GM12891 (cell line): Measurements from ENCODE around the gene GC. TPM values are rescaled to one million over a fixed set of nuclear protein-coding genes. Genes with fewer than 3 reads are reported as not detected.
"Not testable (repeated sequence)": the region's sequence is repeated elsewhere in the genome, so short reads cannot be mapped to it uniquely, and the experiment has no call there.

Experiments
- DNase-seq: peaks from one replicate; pipeline ENCODE4 v3.0.0; 2011; ENCODE audit warnings: low spot score; ENCODE audit not compliant: insufficient read length
- FAIRE-seq: peaks from 2 replicates; lab custom pipeline; 2011; peaks lifted over from hg19 to GRCh38; lab: Jason Lieb, UNC
- PAX5 ChIP-seq: IDR thresholded peaks from 2 replicates; pipeline ENCODE4 v1.6.1; 2011; ENCODE audit warnings: low read length, moderate library complexity, mild to moderate bottlenecking; ENCODE audit not compliant: insufficient read depth, severe bottlenecking
- POLR2A ChIP-seq: IDR thresholded peaks from 2 replicates; pipeline ENCODE4 v1.6.1; 2011; ENCODE audit warnings: low read depth, low read length, control low read depth
- POLR2AphosphoS5 ChIP-seq: IDR thresholded peaks from 2 replicates; pipeline ENCODE4 v1.6.1; 2011; ENCODE audit warnings: low read depth, low read length, control low read depth
- POU2F2 ChIP-seq: IDR thresholded peaks from 2 replicates; pipeline ENCODE4 v1.6.1; 2011; ENCODE audit warnings: low read depth, mild to moderate bottlenecking, control low read depth, low read length, moderate library complexity
- SPI1 ChIP-seq: IDR thresholded peaks from 2 replicates; pipeline ENCODE4 v1.6.1; 2011; ENCODE audit warnings: low read depth, low read length, control low read depth
- TAF1 ChIP-seq: IDR thresholded peaks from 2 replicates; pipeline ENCODE4 v1.6.1; 2011; ENCODE audit warnings: low read depth, low read length, control low read depth
- polyA plus RNA-seq: library from polyadenylated mRNA; unstranded; fragments of >200 nt; gene quantifications from one replicate; pipeline ENCODE4 v1.2.1, GENCODE V29; 2012; ENCODE audit warnings: low read depth, missing spikeins, inconsistent platforms; ENCODE audit not compliant: missing spikeins

The GC gene, protein sequence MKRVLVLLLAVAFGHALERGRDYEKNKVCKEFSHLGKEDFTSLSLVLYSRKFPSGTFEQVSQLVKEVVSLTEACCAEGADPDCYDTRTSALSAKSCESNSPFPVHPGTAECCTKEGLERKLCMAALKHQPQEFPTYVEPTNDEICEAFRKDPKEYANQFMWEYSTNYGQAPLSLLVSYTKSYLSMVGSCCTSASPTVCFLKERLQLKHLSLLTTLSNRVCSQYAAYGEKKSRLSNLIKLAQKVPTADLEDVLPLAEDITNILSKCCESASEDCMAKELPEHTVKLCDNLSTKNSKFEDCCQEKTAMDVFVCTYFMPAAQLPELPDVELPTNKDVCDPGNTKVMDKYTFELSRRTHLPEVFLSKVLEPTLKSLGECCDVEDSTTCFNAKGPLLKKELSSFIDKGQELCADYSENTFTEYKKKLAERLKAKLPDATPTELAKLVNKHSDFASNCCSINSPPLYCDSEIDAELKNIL
- polyA plus RNA-seq: not detected

- DNase-seq (no peak), FAIRE-seq (no peak)
- no peak for TF ChIP-seq POU2F2
- TF ChIP-seq SPI1: no peak
- no peak for TF ChIP-seq PAX5
- no peak for TF ChIP-seq POLR2A
- no peak for TF ChIP-seq TAF1
- TF ChIP-seq POLR2AphosphoS5: no peak
Measured at GRCh38 chr4:71783972-71784371, at the start of gene GC. Gene GC (minus strand): TSS chr4:71784079. CDS start chr4:71784018, 61 bp downstream.

DNA sequence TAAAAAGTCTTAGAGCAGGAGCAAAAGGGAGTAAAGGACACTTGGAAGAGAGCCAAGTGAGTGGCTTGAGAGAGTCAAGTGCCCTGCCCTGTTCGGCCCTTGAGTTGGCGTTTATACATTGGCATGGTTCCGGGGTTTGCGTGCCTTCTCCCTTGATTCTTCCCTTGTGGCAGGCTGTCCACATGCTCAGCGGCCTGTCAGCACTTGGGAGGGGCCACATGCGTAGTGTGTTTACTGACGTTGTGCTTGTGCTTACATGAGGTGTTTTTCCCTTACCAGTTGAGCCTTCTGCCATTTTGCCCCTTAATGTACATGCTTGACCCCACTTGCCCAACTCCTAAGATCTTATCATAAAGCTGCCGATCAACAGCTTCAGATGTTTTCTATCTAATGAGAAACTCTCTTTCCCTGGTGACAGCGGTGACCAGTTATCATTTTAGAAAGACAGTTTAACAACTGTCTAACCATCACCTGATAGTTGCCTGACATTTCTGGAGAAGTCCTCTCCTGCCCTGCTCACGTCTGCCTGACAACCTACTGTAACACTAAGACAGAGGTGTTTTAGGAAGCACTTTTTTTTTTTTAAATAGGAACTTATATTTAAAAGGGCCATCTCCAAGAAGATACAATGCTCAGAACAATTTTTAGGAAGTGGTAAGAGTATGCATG lies 49.5 kb upstream of the GC start:
- DNase-seq: no peak
- FAIRE-seq: no peak
- no peak for TF ChIP-seq TAF1
- TF ChIP-seq POLR2A: no peak
- no peak for TF ChIP-seq POU2F2
- no peak for TF ChIP-seq PAX5
- no peak for TF ChIP-seq POLR2AphosphoS5
- TF ChIP-seq SPI1: no peak

GRCh38 chr4:71832049-71832448 lies 48.2 kb upstream of the GC start:
- DNase-seq (no peak), FAIRE-seq (no peak)
- no peak for TF ChIP-seq POU2F2
- no peak for TF ChIP-seq TAF1
- no peak for TF ChIP-seq POLR2AphosphoS5
- TF ChIP-seq SPI1: no peak
- no peak for TF ChIP-seq POLR2A
- no peak for TF ChIP-seq PAX5

GRCh38 chr4:71830497-71831190 lies 46.8 kb upstream of the GC start:
- DNase-seq: no peak
- TF ChIP-seq POLR2A: no peak
- TF ChIP-seq TAF1: no peak
- no peak for TF ChIP-seq PAX5
- no peak for TF ChIP-seq SPI1
- no peak for FAIRE-seq

DNA sequence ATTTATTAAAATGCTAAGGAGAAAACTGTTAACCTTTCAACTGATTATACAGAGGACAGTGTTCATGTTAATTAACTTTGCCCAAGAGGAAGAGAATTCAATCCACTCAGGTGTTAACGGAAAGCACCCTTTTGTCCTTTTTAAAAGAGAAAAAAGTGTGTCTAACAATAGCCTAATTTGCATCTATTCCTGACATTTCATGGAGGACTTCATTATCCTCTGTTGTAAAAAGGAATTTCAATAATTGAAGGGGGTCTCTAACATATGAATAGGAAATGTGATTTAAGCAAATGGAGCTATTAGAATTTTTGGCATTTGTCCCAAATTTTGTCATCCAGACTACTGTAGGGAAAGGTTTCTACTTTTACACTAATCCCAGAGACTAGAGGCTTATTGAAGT lies 44.6 kb upstream of the GC start:
- TF ChIP-seq POLR2A: no peak
- TF ChIP-seq SPI1: no peak
- TF ChIP-seq PAX5: no peak
- no peak for TF ChIP-seq POLR2AphosphoS5
- no peak for TF ChIP-seq TAF1
- no peak for TF ChIP-seq POU2F2
- DNase-seq (no peak), FAIRE-seq (no peak)

- no peak for TF ChIP-seq SPI1
- no peak for TF ChIP-seq PAX5
- no peak for TF ChIP-seq POLR2AphosphoS5
- TF ChIP-seq TAF1: no peak
- no peak for TF ChIP-seq POLR2A
- TF ChIP-seq POU2F2: no peak
- no peak for DNase-seq
- FAIRE-seq: no peak
Measured at GRCh38 chr4:71827826-71828225, 43.9 kb upstream of the GC start.

DNA sequence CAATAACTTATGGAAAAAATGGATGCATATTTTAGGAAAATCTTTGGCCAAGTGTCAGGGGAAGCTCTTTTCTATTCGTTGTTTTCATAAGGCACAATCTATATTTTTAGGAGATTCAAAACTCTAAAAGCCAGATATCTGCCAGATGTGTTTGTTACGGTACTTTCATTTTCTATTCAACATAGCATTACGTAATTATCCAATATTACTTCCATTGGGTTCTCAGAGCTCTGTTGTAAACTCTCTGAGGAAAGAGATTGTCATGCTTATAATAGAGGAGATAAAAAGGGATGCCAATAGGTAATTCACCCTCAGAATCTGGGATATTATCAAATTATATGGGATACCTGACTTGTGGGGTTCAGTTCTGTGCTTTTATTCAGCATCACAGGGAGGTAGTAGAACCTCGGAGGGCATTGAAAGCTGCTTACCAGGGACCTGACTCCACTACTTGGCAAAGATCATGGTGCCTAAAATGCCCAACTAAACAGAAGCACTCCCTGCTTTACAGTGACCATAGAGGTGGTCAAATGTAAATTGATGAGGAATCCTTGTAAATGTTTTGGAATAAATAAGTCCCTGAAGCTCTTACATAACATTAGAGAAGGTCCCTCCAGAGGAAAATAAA lies 32.9 kb upstream of the GC start:
- no peak for TF ChIP-seq TAF1
- TF ChIP-seq POLR2AphosphoS5: no peak
- no peak for TF ChIP-seq POLR2A
- no peak for TF ChIP-seq PAX5
- no peak for TF ChIP-seq SPI1
- no peak for TF ChIP-seq POU2F2
- DNase-seq (no peak), FAIRE-seq (no peak)

DNA sequence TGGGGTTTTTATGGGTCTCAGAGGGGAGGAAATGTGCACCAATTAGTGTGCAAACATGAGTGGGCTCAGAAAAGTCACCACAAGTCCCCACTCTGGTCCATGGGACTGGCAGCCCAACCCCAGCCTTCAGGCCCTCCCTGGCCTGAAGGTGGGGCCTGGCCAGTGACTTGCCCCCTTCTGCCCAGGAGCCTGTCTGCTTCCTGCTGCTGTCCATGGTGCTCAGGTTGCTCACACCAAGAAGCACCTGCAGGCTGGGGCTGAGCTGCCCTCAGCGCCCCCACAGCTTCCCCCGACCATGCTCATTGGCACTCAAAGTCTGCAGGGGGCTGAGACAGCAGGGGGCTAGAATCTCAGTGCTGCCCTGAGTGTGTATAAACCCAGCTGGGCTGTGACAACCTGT lies 30.6 kb upstream of the GC start:
- no peak for FAIRE-seq
- no peak for TF ChIP-seq POU2F2
- TF ChIP-seq PAX5: no peak
- no peak for TF ChIP-seq POLR2A
- no peak for TF ChIP-seq TAF1
- no peak for TF ChIP-seq SPI1
- no peak for TF ChIP-seq POLR2AphosphoS5
- no peak for DNase-seq

DNA sequence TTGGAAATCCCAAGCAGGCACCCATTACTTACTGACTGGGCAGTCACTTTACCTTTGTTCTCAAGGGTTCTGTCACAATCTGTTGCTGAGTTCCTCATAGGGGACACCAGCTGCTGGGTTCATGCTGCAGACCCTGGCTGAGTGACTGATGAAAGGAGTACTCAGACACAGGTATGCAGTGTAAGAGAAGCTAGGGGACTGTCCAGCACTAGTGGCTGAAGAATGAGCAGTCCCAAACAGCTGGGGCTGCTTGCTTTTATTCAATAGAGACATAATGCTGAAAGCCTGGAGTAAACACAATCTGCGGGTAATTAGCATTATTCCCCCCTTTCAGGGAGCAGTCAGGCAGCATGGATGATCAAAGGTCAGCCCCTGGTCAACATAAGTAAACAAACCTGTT lies 25.9 kb upstream of the GC start:
- not testable (repeated sequence) for FAIRE-seq

DNA sequence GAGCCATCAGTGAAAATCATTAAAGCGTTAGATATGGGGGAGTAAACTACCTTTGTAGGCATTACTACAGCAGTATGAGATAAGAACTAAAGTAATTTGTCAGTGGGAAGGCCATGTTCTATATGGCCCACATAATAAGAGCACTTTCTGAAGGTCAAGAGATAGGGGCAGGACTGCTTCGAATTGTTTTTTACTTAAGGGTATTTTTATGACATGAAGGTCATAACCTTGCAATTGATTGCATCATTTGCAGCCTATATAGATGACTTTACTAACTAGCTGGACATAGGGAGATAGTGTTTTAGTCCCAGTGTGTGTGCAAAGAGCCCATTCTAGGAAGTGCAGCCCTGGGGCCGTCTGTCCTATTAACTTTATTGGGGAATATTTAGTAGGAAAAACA lies 23.6 kb upstream of the GC start:
- DNase-seq: no peak
- FAIRE-seq: no peak
- TF ChIP-seq TAF1: no peak
- TF ChIP-seq POU2F2: no peak

More for the DNA sequence above, 25.9 kb upstream of the GC start:
- not testable (repeated sequence) for DNase-seq

- FAIRE-seq, DNase-seq: not testable (repeated sequence)
Measured at GRCh38 chr4:71805230-71805629, 21.4 kb upstream of the GC start.

DNA sequence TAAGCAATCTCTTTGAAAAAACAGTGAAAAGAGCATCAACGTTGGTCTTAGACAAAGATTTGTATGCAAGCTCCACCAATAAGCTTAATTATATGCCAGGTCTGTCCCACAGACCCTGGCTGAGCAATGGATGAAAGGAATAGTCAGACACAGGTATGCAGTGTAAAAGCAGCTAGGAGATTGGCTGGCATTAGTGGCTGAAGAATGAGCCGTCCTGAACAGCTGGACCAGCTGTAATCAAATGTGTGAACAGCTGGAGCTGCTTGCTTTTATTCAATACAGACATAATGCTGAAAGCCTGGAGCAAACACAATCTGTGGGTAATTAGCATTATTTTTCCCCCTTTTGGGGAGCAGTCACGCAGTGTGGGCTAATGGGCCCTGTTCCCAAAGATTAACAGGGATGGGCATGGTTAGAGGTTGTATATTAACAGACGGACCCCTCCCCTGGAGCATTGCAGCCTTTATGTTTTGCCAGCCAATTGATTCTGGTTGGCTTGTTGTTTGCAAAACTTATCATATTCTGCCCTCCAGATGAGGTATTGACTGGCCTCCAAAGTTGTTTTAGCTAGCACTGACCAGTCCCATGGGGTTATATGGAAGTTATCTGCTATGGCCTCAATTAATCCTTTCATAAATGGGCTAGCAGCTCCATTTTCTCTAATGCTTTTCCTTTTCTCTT lies 20.3 kb upstream of the GC start:
- DNase-seq, FAIRE-seq: not testable (repeated sequence)
